ENCODE results near the gene ZBED4.

DNA sequence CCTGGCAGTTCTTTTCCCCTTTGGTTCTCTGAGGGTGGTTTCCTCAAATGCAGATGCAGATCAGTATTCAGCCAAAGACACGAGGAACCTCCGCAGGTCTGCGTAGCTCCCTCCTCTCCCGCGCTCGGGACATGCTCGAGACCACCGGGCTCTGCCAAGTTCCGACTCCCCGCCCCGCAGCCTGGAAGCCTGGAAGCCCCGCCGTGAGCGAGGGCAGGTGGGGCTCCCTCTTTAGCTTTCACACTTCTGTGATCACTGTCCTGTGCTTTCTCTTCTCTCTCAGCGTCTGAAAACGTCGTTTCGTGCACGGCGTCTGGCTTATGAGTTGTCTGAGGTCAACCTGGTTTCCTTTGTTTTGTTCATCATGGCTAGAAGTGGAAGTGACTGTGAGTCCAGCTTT, 26.6 kb downstream of the ZBED4 start:
- TF ChIP-seq CTCF (conservative IDR thresholded peaks at IDR 0.05 in 1 of 2, IDR thresholded peaks at IDR 0.05 in 1 of 2; ENCODE audit: low read depth in 1 of 2, low read length in 2 of 2) (no peak), EZH2 (IDR thresholded peaks at IDR 0.05; ENCODE audit: low read length, missing control alignments) (no peak)

All from fibroblast of lung (primary cell).